GM12872 (cell line): ENCODE data around the gene PITPNM3.

Experiments
- TF ChIP-seq, protein P1 (sequence below): IDR thresholded peaks from 3 replicates; pipeline ENCODE4 v1.5.1; 2011; ENCODE audit warnings: low read depth, mild to moderate bottlenecking, low read length, moderate library complexity; ENCODE audit not compliant: insufficient read depth

PITPNM3 gene

DNA sequence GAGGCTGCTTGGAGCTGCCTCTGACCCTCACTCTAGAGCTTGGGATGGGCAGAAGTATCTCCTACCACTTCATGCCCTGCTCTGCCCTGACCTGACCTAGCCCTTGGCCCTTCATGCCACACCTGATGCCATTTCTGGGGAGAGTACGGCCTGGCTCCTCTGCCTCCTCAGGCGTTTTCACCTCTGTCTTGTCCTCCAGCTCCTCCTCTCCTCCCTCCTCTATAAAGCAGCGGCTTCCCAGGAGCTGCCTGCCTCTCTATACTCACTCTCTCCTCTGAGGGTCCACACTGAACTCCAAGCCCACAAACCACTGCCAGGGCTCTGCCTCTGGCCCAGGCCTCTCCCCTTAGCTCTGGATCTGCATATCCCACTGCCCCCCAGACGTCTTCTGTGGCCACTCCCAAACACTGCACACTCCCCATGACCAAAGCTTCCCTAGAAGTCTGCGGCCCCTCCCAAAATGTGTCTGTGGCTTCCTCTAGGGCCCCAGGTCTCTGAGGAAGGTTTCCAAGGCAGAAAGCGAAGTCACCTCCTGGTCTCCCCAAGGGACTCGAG is 52.6 kb downstream of the PITPNM3 start:
- TF ChIP-seq, protein P1, sequence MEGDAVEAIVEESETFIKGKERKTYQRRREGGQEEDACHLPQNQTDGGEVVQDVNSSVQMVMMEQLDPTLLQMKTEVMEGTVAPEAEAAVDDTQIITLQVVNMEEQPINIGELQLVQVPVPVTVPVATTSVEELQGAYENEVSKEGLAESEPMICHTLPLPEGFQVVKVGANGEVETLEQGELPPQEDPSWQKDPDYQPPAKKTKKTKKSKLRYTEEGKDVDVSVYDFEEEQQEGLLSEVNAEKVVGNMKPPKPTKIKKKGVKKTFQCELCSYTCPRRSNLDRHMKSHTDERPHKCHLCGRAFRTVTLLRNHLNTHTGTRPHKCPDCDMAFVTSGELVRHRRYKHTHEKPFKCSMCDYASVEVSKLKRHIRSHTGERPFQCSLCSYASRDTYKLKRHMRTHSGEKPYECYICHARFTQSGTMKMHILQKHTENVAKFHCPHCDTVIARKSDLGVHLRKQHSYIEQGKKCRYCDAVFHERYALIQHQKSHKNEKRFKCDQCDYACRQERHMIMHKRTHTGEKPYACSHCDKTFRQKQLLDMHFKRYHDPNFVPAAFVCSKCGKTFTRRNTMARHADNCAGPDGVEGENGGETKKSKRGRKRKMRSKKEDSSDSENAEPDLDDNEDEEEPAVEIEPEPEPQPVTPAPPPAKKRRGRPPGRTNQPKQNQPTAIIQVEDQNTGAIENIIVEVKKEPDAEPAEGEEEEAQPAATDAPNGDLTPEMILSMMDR: no peak

DNA sequence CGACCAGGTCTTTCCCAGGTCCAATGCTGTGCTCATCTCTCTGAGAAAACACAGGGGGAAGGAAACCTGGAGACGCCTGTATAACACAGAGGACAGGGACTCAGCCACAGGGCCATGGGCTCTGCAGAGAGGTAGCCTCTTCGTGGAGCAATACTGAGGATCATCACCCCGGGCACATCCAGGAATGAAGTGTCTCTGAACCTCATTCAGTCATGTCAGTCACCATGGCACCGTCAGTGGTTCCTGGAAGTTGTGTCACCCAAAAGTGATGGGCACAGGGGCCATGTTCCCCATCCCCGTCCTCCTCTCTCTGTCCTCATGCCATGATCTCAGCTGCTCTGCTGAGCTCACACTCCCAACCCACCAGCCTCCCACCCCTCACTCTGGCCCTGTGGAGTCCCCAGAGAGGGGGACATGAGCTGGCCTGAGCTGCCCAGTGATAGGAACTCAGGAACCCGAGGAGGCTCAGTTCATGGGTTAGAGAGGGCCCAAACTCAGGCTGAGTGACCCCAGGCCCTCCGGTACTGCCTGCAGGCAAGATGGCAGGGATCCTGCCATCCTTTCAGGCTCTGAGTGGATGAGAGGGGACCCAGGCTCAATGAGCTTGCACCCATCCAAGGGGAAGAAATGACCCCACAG is 53.4 kb downstream of the PITPNM3 start:
- TF ChIP-seq, protein P1: no peak

DNA sequence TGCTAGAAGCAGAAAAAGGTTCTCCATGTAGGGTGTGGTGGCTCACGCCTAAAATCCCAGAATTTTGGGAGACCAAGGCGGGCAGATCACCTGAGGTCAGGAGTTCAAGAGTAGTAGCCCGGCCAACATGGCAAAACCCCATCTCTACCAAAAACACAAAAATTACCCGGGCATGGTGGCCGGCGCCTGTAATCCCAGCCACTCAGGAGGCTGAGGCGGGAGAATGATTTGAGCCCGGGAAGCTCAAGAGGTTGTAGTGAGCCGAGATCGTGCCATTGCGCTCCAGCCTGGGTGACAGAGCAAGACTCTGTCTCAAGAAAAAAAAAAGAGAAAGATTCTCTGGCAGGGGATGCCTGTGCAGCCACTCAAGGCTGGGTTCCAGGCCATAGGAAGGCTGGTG is 54.2 kb downstream of the PITPNM3 start:
- TF ChIP-seq, protein P1: no peak

DNA sequence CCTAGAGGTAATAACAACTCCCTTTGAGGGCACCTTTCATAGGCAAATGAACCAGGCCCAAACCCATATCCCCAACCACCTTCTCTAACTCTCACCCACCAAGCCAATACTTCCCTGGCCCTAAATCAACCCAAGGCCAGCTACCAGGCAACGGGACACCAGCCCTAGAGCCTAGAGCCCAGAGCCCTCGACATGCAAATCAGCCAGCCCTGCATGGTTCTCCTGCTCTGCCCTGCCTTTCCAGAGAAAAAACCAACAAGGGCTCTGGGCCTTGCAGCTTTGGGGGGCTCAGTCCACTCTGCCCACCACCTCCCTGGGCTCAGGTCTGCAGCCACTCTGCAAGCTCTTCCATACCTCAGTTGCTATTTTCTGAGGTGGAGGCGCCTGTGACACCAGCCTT is 55.0 kb downstream of the PITPNM3 start:
- TF ChIP-seq, protein P1: no peak

DNA sequence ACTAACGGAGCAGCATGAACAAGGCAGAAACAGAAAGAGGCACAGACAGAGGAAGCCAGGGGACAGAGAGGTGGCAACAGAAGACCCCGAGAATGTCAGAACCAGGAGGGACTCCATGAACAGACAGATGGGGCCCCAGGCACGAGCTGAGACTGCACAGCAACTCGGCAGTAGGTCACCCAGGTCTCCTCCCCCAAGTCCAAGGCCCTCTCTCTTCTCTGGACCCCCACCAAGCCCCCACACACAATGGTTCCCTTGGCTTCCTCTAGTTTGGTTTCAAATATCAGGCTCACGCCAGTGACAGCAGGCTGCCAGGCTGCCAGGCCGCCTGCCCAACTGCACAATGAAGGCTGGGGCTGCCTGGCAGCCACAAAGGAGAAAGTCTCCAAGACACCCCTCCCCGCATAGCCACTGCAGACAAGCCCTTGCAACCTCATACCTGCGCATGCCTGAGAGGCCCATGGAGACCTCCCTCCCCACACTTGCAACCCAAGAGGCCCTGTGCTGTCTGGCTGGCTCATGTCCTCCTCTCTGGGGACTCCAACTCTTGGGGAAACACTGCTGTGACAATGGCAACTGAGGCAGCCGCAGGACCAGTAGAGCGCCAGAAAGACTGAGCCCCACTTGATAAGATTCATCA is 57.3 kb downstream of the PITPNM3 start:
- TF ChIP-seq, protein P1: no peak

DNA sequence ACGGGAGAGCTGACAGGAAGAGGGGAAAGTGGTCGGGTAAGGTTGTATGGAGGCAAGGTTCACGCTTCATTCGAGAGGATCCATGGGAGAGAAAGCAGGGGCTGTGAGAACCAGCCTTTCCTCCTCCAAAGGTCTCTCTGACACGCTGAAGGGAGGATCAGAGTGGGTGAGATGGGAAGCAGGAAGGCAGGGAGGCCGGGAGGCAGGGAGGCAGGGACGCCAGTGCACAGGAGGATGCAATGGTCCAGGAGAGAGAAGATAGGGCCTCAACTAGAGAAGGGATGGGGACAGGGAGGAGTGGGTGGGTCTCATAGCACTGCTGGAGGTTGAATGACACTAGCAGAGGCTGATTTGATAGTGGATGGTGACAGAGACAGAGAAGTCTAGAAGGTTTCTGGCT is 58.0 kb downstream of the PITPNM3 start:
- TF ChIP-seq, protein P1: no peak

DNA sequence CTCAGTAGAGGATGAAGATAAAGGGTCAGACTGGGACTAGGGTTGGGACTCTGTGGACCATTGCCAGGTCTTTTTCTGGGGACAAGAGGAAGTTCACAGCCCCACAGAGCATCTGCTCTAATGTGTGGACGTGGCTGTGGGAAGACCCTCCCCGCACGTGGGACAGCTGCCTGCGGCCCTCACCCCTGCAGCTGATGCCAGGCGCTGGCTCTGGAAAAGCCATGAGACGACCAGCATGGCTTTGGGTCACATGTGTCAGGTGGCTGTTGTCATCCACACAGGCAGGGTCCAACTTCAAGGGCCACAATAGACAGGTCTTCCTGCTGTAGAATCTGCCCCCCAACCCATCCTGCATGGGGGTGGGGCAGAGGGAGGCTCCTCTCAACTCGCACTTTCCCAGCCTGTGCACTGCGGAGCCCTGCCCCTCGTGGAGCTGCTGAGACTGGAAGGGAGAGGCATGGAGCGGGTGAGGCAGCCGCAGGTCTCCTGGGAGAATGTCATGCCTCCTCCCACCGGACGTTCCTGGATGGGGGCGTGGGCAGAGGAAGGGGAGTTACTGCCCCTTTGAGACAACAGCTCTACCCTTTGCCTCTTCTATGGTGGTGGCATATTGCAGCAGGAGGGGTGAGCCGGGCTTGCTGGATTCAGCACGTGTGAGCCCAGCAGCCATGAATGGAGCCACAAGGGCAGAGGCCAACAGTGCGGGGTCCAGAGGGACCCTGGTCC is 58.7 kb downstream of the PITPNM3 start:
- TF ChIP-seq, protein P1: no peak
